IMR-90 (cell line): ENCODE measurements around the gene PRUNE2. TPM values are rescaled to one million over a fixed set of nuclear protein-coding genes. Genes with fewer than 3 reads are reported as not detected.

Experiments used
- ATAC-seq: fragments of 200-7000 bp; cut with Tn5 transposase; 2 replicates; pipeline ENCODE4 v1.9.1; 2020; ENCODE audit warnings: low read depth, mild to moderate bottlenecking, moderate library complexity
- BruUV-seq: library from RNA; stranded (reverse); fragments of 400-500 nt; replicated peaks from 2 replicates; lab custom pipeline; 2021; lab: Mats Ljungman, UMichigan
- CTCF ChIA-PET: fragments of 300-600 bp; formaldehyde crosslinking; extraction: SDS; loops from one replicate; lab custom pipeline; 2021; ENCODE audit warnings: antibody characterized with exemption; lab: Yijun Ruan, JAX
- POLR2A ChIA-PET: fragments of 300-600 bp; sonication (Branson Sonifier 250); formaldehyde crosslinking; loops from one replicate; lab custom pipeline; 2022; ENCODE audit warnings: antibody characterized with exemption; ENCODE audit not compliant: unreplicated experiment; lab: Charles Lee
- DNase-seq: peaks from one replicate; pipeline ENCODE4 v3.0.0; 2013
- H2AFZ ChIP-seq: replicated peaks from 2 replicates; pipeline ENCODE3; 2013; ENCODE audit warnings: low read length, mild to moderate bottlenecking; ENCODE audit not compliant: poor library complexity
- H2AK5ac ChIP-seq: 2 replicates; pipeline ENCODE4 v1.6.1; 2013; ENCODE audit warnings: low read depth, low read length, inconsistent platforms
- H2AK9ac ChIP-seq: replicated peaks from 2 replicates; pipeline ENCODE3; 2013; ENCODE audit warnings: mild to moderate bottlenecking, low read depth, low read length, moderate library complexity; ENCODE audit not compliant: poor library complexity
- H2BK120ac ChIP-seq: 2 replicates; pipeline ENCODE4 v1.6.1; 2013; ENCODE audit warnings: low read depth, low read length, inconsistent platforms
- H2BK15ac ChIP-seq: 3 replicates; pipeline ENCODE4 v1.6.1; 2013; ENCODE audit warnings: low read depth, low read length, inconsistent platforms
- H2BK20ac ChIP-seq: 2 replicates; pipeline ENCODE4 v1.6.1; 2013; ENCODE audit warnings: low read depth, mild to moderate bottlenecking, inconsistent platforms, low read length, moderate library complexity
- H2BK5ac ChIP-seq: 2 replicates; pipeline ENCODE4 v1.6.1; 2013; ENCODE audit warnings: mild to moderate bottlenecking, low read depth, low read length, inconsistent platforms; ENCODE audit not compliant: poor library complexity, severe bottlenecking
- H3K14ac ChIP-seq: replicated peaks from 2 replicates; pipeline ENCODE4 v1.6.1; 2013; ENCODE audit warnings: low read depth, low read length, inconsistent platforms
- H3K18ac ChIP-seq: 2 replicates; pipeline ENCODE4 v1.6.1; 2013; ENCODE audit warnings: low read depth, low read length, control low read depth
- H3K23ac ChIP-seq: 2 replicates; pipeline ENCODE4 v1.6.1; 2013; ENCODE audit warnings: low read depth, low read length, inconsistent platforms
- H3K27ac ChIP-seq: 2 replicates; pipeline ENCODE4 v1.5.1; 2013; ENCODE audit warnings: mild to moderate bottlenecking, control low read depth, low read length; ENCODE audit not compliant: insufficient read depth
- H3K27me3 ChIP-seq: 2 replicates; pipeline ENCODE4 v1.6.1; 2013; ENCODE audit warnings: low read length; ENCODE audit not compliant: control insufficient read depth, insufficient read depth
- H3K36me3 ChIP-seq: 2 replicates; pipeline ENCODE4 v1.6.1; 2013; ENCODE audit warnings: low read length, mixed read lengths; ENCODE audit not compliant: control insufficient read depth, insufficient read depth
- H3K4ac ChIP-seq: 2 replicates; pipeline ENCODE4 v1.6.1; 2013; ENCODE audit warnings: low read depth, low read length, inconsistent platforms
- H3K4me1 ChIP-seq: 2 replicates; pipeline ENCODE4 v1.6.1; 2013; ENCODE audit warnings: low read length, mixed read lengths; ENCODE audit not compliant: control insufficient read depth, insufficient read depth
- H3K4me2 ChIP-seq: 2 replicates; pipeline ENCODE4 v1.6.1; 2013; ENCODE audit warnings: low read depth, mild to moderate bottlenecking, control low read depth, low read length, moderate library complexity
- H3K4me3 ChIP-seq: 2 replicates; pipeline ENCODE4 v1.5.1; 2013; ENCODE audit warnings: low read depth, mild to moderate bottlenecking, control low read depth, low read length, moderate library complexity; ENCODE audit not compliant: insufficient read depth
- H3K56ac ChIP-seq: 2 replicates; pipeline ENCODE4 v1.6.1; 2013; ENCODE audit warnings: low read length, inconsistent platforms; ENCODE audit not compliant: insufficient read depth; ENCODE audit errors: extremely low read depth
- H3K79me1 ChIP-seq, 2 experiments: 2 replicates each; pipeline ENCODE4 v1.6.1; 2013; ENCODE audit warnings: low read length in 2 of 2, inconsistent platforms in 1 of 2, low read depth in 1 of 2
- H3K9ac ChIP-seq: 2 replicates; pipeline ENCODE4 v1.6.1; 2013; ENCODE audit warnings: low read depth, low read length, control low read depth
- H3K9me1 ChIP-seq: 2 replicates; pipeline ENCODE4 v1.6.1; 2013; ENCODE audit warnings: low read length, inconsistent platforms; ENCODE audit not compliant: insufficient read depth
- H3K9me3 ChIP-seq: 2 replicates; pipeline ENCODE4 v1.6.1; 2013; ENCODE audit warnings: low read length; ENCODE audit not compliant: control insufficient read depth, insufficient read depth
- H4K20me1 ChIP-seq: 2 replicates; pipeline ENCODE4 v1.6.1; 2013; ENCODE audit warnings: low read length, inconsistent platforms; ENCODE audit not compliant: insufficient read depth
- H4K5ac ChIP-seq: 2 replicates; pipeline ENCODE4 v1.6.1; 2013; ENCODE audit warnings: mild to moderate bottlenecking, low read depth, low read length, control low read depth
- H4K8ac ChIP-seq, 2 experiments: 2 replicates each; pipeline ENCODE4 v1.6.1; 2013; ENCODE audit warnings: low read depth in 2 of 2, low read length in 2 of 2, control low read depth in 1 of 2, inconsistent platforms in 1 of 2
- H4K91ac ChIP-seq: 2 replicates; pipeline ENCODE4 v1.6.1; 2013; ENCODE audit warnings: low read depth, low read length, inconsistent platforms; ENCODE audit not compliant: insufficient read depth
- FOS ChIP-seq: fragments of 150-350 bp; IDR thresholded peaks from 2 replicates; pipeline ENCODE4 v1.6.1; 2016; ENCODE audit warnings: low read depth, low read length
- MAFK ChIP-seq: IDR thresholded peaks from 2 replicates; pipeline ENCODE4 v1.6.1; 2012; ENCODE audit warnings: low read depth, low read length, improper control_type of control experiment
- MAZ ChIP-seq: IDR thresholded peaks from 2 replicates; pipeline ENCODE4 v1.6.1; 2012; ENCODE audit warnings: low read depth, mild to moderate bottlenecking, low read length, improper control_type of control experiment, moderate library complexity, borderline replicate concordance
- RAD21 ChIP-seq: IDR thresholded peaks from 2 replicates; pipeline ENCODE4 v1.6.1; 2012; ENCODE audit warnings: low read length, improper control_type of control experiment
- RCOR1 ChIP-seq: IDR thresholded peaks from 2 replicates; pipeline ENCODE4 v1.6.1; 2012; ENCODE audit warnings: mild to moderate bottlenecking, low read length, improper control_type of control experiment; ENCODE audit not compliant: insufficient replicate concordance
- RFX5 ChIP-seq: IDR thresholded peaks from 2 replicates; pipeline ENCODE4 v1.8.0; 2012; ENCODE audit warnings: low read depth, mild to moderate bottlenecking, low read length, moderate library complexity
- WGBS, 2 experiments: methylation state at CpG; one replicate each; pipeline versions ENCODE4 v1.1.5 to v1.1.7; 2013; ENCODE audit warnings: missing lambda C conversion rate in 2 of 2; ENCODE audit not compliant: insufficient read length in 1 of 2; ENCODE audit errors: extremely low coverage in 2 of 2; 5-methylcytosine and 5-hydroxymethylcytosine counted together
- dilution Hi-C: fragments of 300-500 bp; cut with HindIII; formaldehyde crosslinking; loops from one replicate; pipeline ENCODE4 v1.14.3; 2018; ENCODE audit warnings: low sequenced_read_pairs; ENCODE audit not compliant: unreplicated experiment
- in situ Hi-C: fragments of 300-500 bp; cut with MboI; formaldehyde crosslinking; loops from 3 replicates; pipeline ENCODE4 v1.14.3; 2019; ENCODE audit warnings: low sequenced_read_pairs, inconsistent platforms, mixed read lengths
- intact Hi-C: fragments of 100-400 bp; cut with micrococcal nuclease; formaldehyde crosslinking; loops from 2 replicates; pipeline ENCODE4 v1.10.0; 2022
- polyA plus RNA-seq, 3 experiments: library from polyadenylated mRNA; depleted of rRNA; stranded (reverse); fragments of >200 nt; gene quantifications; 2 replicates each; pipeline ENCODE4 v1.2.3, GENCODE V29; 2012; ENCODE audit warnings: low replicate concordance in 1 of 3
- total RNA-seq: library from RNA; depleted of rRNA; stranded (reverse); fragments of >200 nt; gene quantifications from 2 replicates; pipeline ENCODE4 v1.2.3, GENCODE V29; 2012
- TF ChIP-seq, protein P1 (sequence below): fragments of 150-350 bp; IDR thresholded peaks from 2 replicates; pipeline ENCODE4 v1.6.1; 2017; ENCODE audit warnings: mild to moderate bottlenecking, antibody characterized with exemption, low read length, low read depth

Gene PRUNE2
- total and polyA plus RNA-seq, 2 of the 4 experiments (the other 2 are of a cell fraction): 0.70 to 1.6 TPM

DNA sequence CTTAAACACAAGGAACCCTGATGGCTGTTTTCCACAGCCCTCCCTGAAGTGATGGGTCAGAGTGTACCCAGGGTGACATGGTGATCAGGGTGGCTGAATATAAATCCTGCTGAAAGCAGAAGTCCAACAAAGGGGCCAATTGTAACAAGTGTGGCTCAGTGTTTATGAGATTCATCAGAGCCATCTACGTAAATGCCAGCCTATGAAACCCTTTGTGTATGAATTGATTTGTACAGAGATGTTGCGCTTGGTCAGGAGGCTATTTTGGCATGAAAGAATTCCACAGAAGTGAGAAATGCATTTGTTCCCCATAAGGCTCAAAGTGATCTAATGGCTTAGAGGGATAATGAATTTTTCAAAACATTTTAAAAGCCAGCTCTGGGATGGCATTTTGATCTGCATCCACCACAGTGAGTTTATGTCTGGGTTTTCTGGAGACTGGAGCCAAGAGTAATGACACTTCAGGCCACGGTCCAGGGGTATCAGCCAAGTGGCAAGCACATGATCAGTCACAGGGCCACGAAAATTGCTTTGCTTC lies 12.4 kb downstream of the PRUNE2 start:
- Histone ChIP-seq H2AK5ac (no peak overlapping the region), H3K4me1 (0 out of 2 replicates have a peak, but pooled peaks cover 2% of the 10 kb centered on the region), H3K4me3 (no peak overlapping the region), H2BK20ac (no peak overlapping the region), H3K9me3 (no peaks in the 10 kb centered on the region), H3K9me1 (no peaks in the 10 kb centered on the region), H4K91ac (no peak overlapping the region), H2BK15ac (no peak overlapping the region), H4K20me1 (no peaks in the 10 kb centered on the region), H3K14ac (no peak overlapping the region), H3K23ac (no peak overlapping the region), H3K27ac (no peak overlapping the region), H4K8ac (no peak overlapping the region), H2AFZ (no peak overlapping the region), H2BK120ac (no peak overlapping the region), H2AK9ac (no peak overlapping the region), H3K36me3 (no peaks in the 10 kb centered on the region), H3K79me1 (no peaks in the 10 kb centered on the region), H3K56ac (no peak overlapping the region), H3K9ac (no peak overlapping the region), H3K4ac (no peak overlapping the region), H4K5ac (no peak overlapping the region), H3K27me3 (peaks cover 13% of the 10 kb centered on the region), H2BK5ac (no peak overlapping the region), H3K18ac (no peak overlapping the region), H3K4me2 (no peak overlapping the region)
- no peak for DNase-seq
- in situ Hi-C loops: no loop called here
- ATAC-seq: no peak
- POLR2A ChIA-PET: no interaction called here
- TF ChIP-seq, protein P1, sequence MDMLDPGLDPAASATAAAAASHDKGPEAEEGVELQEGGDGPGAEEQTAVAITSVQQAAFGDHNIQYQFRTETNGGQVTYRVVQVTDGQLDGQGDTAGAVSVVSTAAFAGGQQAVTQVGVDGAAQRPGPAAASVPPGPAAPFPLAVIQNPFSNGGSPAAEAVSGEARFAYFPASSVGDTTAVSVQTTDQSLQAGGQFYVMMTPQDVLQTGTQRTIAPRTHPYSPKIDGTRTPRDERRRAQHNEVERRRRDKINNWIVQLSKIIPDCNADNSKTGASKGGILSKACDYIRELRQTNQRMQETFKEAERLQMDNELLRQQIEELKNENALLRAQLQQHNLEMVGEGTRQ: no peak
- TF ChIP-seq MAZ (no peak), RCOR1 (no peak), FOS (no peak), MAFK (no peak), RFX5 (no peak), RAD21 (no peak)
- WGBS, 2 experiments: 50% methylated on average over 1 of the region's 4 CpGs; no CpG with 5 or more reads in 1 of the 2 experiments
- intact Hi-C loops: no loop called here
- dilution Hi-C loops: no loop called here
- CTCF ChIA-PET: no interaction called here
- no TSS peak for BruUV-seq
